Left kidney (tissue), 2 donors: ENCODE measurements around the gene DCST2. TPM values are rescaled to one million over a fixed set of nuclear protein-coding genes. Genes with fewer than 3 reads are reported as not detected.

Experiments used
- DNase-seq: peaks from one replicate; pipeline ENCODE4 v3.0.0-alpha.2; 2013
- polyA plus RNA-seq: library from polyadenylated mRNA; unstranded; fragments of 120-200 nt; gene quantifications from one replicate; pipeline ENCODE4 v1.2.1, GENCODE V29; 2013; ENCODE audit not compliant: insufficient read length

DCST2 gene
- polyA plus RNA-seq, 1 donor: 2.5 TPM

- DNase-seq: no peak
Observed at GRCh38 chr1:155070158-155070621, 36.6 kb upstream of the DCST2 start.

- DNase-seq: no peak
Observed at GRCh38 chr1:155069551-155070157, 36.1 kb upstream of the DCST2 start.

- DNase-seq: no peak
Observed at GRCh38 chr1:155068599-155068998, 35.0 kb upstream of the DCST2 start.

- no peak for DNase-seq
Observed at GRCh38 chr1:155066777-155067176, 33.2 kb upstream of the DCST2 start.

GRCh38 chr1:155064832-155065429 lies 31.4 kb upstream of the DCST2 start:
- DNase-seq: no peak

GRCh38 chr1:155064111-155064831 lies 30.7 kb upstream of the DCST2 start:
- no peak for DNase-seq

- peak; percentile 91 for DNase-seq
Observed at GRCh38 chr1:155063550-155064110, 30.0 kb upstream of the DCST2 start, which contains the start of gene EFNA4. EFNA4 (plus strand) TSS chr1:155063740; CDS start chr1:155063824, 84 bp downstream.

- DNase-seq: no peak
Observed at GRCh38 chr1:155062702-155063411, 29.3 kb upstream of the DCST2 start.

- DNase-seq: no peak
Observed at GRCh38 chr1:155062151-155062686, 28.6 kb upstream of the DCST2 start.

- peak; percentile 84 for DNase-seq
Observed at GRCh38 chr1:155061381-155062150, 28.0 kb upstream of the DCST2 start.

GRCh38 chr1:155060736-155061135 lies 27.2 kb upstream of the DCST2 start:
- DNase-seq: no peak

- DNase-seq: no peak
Observed at GRCh38 chr1:155057788-155058211, 24.2 kb upstream of the DCST2 start.

GRCh38 chr1:155057104-155057503 lies 23.5 kb upstream of the DCST2 start:
- DNase-seq: no peak

GRCh38 chr1:155053531-155054105 lies 20.0 kb upstream of the DCST2 start:
- DNase-seq: no peak

- no peak for DNase-seq
Observed at GRCh38 chr1:155052439-155053395, 19.1 kb upstream of the DCST2 start.

GRCh38 chr1:155051777-155052398 lies 18.3 kb upstream of the DCST2 start:
- DNase-seq: no peak

- DNase-seq: no peak
Observed at GRCh38 chr1:155051342-155051776, 17.8 kb upstream of the DCST2 start.

- peak; percentile 64 for DNase-seq
Observed at GRCh38 chr1:155050560-155051341, 17.2 kb upstream of the DCST2 start, which contains the start of gene ADAM15. ADAM15 (plus strand) TSS chr1:155051316; CDS start chr1:155051387, 71 bp downstream.
